Activated CD4-positive, alpha-beta T cell treated with anti-CD3 and anti-CD28 coated beads, Interleukin-2, amount 10 ng/mL, durations not matched to agents 7 days and 5 days (primary cell): ENCODE measurements around the gene NLRC5. TPM values are rescaled to one million over a fixed set of nuclear protein-coding genes. Genes with fewer than 3 reads are reported as not detected.

Source experiments
- total RNA-seq, 2 experiments: library from RNA; stranded (reverse); gene quantifications; one replicate each; pipeline ENCODE4 v1.2.3, GENCODE V29; 2021

Gene NLRC5
- total RNA-seq, 2 experiments from 2014 or later: 428 to 468 TPM

Other genes with a start within 250 kb of the NLRC5 start
- gene SLC12A3, start 124.3 kb upstream of the NLRC5 start, total RNA-seq: not detected
- 100 to 1,000 TPM in 1 of 2 experiments, 10 to 100 TPM in 1; 81.3 to 113 TPM for gene HERPUD1, start 57.4 kb upstream of the NLRC5 start, total RNA-seq
- gene CETP, start 27.6 kb upstream of the NLRC5 start, total RNA-seq: not detected
- gene CPNE2, start 103.0 kb downstream of the NLRC5 start, total RNA-seq: 1 to 10 TPM; 3.1 to 3.6 TPM
- 100 to 1,000 TPM; 115 to 137 TPM for gene PSME3IP1, start 196.5 kb downstream of the NLRC5 start, total RNA-seq
- 10 to 100 TPM; 32.2 to 34.2 TPM for gene RSPRY1, start 196.8 kb downstream of the NLRC5 start, total RNA-seq